H1 (cell line): ENCODE measurements around the gene SLC11A1. TPM values are rescaled to one million over a fixed set of nuclear protein-coding genes. Genes with fewer than 3 reads are reported as not detected.

Experiments
- CTCF ChIA-PET: fragments of 300-600 bp; sonication (Branson Sonifier 250); formaldehyde crosslinking; loops from one replicate; lab custom pipeline; 2021; ENCODE audit not compliant: partially characterized antibody; lab: Charles Lee
- POLR2A ChIA-PET: fragments of 300-600 bp; sonication (Branson Sonifier 250); formaldehyde crosslinking; loops from one replicate; lab custom pipeline; 2021; ENCODE audit warnings: inconsistent platforms; ENCODE audit not compliant: partially characterized antibody; lab: Charles Lee
- DNase-seq, 2 experiments: peaks; one replicate each; pipeline versions ENCODE4 v3.0.0 to v3.0.0-alpha.2; 2010 to 2022; ENCODE audit warnings: low spot score in 2 of 2, low read depth in 1 of 2, mixed read lengths in 1 of 2
- FAIRE-seq: peaks from 2 replicates; lab custom pipeline; 2011; peaks lifted over from hg19 to GRCh38; lab: Jason Lieb, UNC
- H2AFZ ChIP-seq: 2 replicates; pipeline ENCODE4 v1.8.1; 2012; ENCODE audit warnings: low read length, inconsistent platforms
- H2AK5ac ChIP-seq: 2 replicates; pipeline ENCODE4 v1.6.1; 2013; ENCODE audit warnings: low read depth, low read length
- H2BK120ac ChIP-seq: replicated peaks from 2 replicates; pipeline ENCODE3; 2013; ENCODE audit warnings: low read depth, low read length, inconsistent platforms
- H2BK12ac ChIP-seq: 2 replicates; pipeline ENCODE4 v1.6.1; 2013; ENCODE audit warnings: low read depth, low read length
- H2BK15ac ChIP-seq: 2 replicates; pipeline ENCODE4 v1.6.1; 2013; ENCODE audit warnings: low read length
- H2BK20ac ChIP-seq: 2 replicates; pipeline ENCODE4 v1.6.1; 2013; ENCODE audit warnings: low read length
- H2BK5ac ChIP-seq: 2 replicates; pipeline ENCODE4 v1.6.1; 2013; ENCODE audit warnings: low read depth, low read length
- H3K14ac ChIP-seq: 2 replicates; pipeline ENCODE4 v1.6.1; 2013; ENCODE audit warnings: inconsistent platforms; ENCODE audit not compliant: insufficient read length
- H3K18ac ChIP-seq: 2 replicates; pipeline ENCODE4 v1.6.1; 2013; ENCODE audit warnings: low read length; ENCODE audit errors: extremely low read depth
- H3K23ac ChIP-seq: 2 replicates; pipeline ENCODE4 v1.6.1; 2013; ENCODE audit warnings: inconsistent platforms; ENCODE audit not compliant: insufficient read length
- H3K23me2 ChIP-seq: 2 replicates; pipeline ENCODE4 v1.6.1; 2013; ENCODE audit warnings: low read depth, low read length
- H3K27ac ChIP-seq: 2 replicates; pipeline ENCODE4 v1.6.1; 2011; ENCODE audit warnings: low read depth, low read length, inconsistent platforms
- H3K27me3 ChIP-seq, 4 experiments: replicated peaks in 1 of 4; 1 replicate in 1 of 4; 2 replicates in 3 of 4; pipeline versions ENCODE4 v1.6.1 to v1.8.1; 2011 to 2013; ENCODE audit warnings: low read length in 3 of 4, mild to moderate bottlenecking in 3 of 4, inconsistent platforms in 2 of 4, mixed read lengths in 2 of 4, moderate library complexity in 1 of 4; ENCODE audit not compliant: control insufficient read depth in 3 of 4, insufficient read depth in 3 of 4; ENCODE audit errors: extremely low read depth in 1 of 4
- H3K36me3 ChIP-seq, 4 experiments: 2 replicates each; pipeline versions ENCODE4 v1.6.1 to v1.8.1; 2011 to 2013; ENCODE audit warnings: mild to moderate bottlenecking in 4 of 4, low read length in 3 of 4, moderate library complexity in 2 of 4, control low read depth in 1 of 4, inconsistent platforms in 1 of 4; ENCODE audit not compliant: insufficient read depth in 4 of 4, control insufficient read depth in 2 of 4
- H3K4ac ChIP-seq: replicated peaks from 2 replicates; pipeline ENCODE3; 2013; ENCODE audit warnings: low read length, low read depth, mixed read lengths, inconsistent platforms; ENCODE audit not compliant: insufficient read length
- H3K4me1 ChIP-seq, 4 experiments: replicated peaks in 1 of 4; 1 replicate in 1 of 4; 2 replicates in 3 of 4; pipeline versions ENCODE4 v1.6.1 to v1.8.1; 2011 to 2013; ENCODE audit warnings: low read length in 3 of 4, inconsistent platforms in 2 of 4, mixed read lengths in 1 of 4; ENCODE audit not compliant: insufficient read depth in 4 of 4, control insufficient read depth in 3 of 4
- H3K4me2 ChIP-seq, 2 experiments: 2 replicates each; pipeline versions ENCODE4 v1.6.1 to v1.8.1; 2011 to 2013; ENCODE audit warnings: low read depth in 2 of 2, low read length in 2 of 2, control low read depth in 1 of 2, inconsistent platforms in 1 of 2, mild to moderate bottlenecking in 1 of 2; ENCODE audit not compliant: insufficient read depth in 1 of 2
- H3K4me3 ChIP-seq, 4 experiments: fragments of 200-600, 300-600 bp in 1 of 4; sonication (generic), shearing (Covaris generic), sonication (Bioruptor Twin) in 1 of 4; 2 replicates each; pipeline versions ENCODE4 v1.5.1 to v1.8.1; 2011 to 2016; ENCODE audit warnings: low read length in 4 of 4, low read depth in 3 of 4, control low read depth in 2 of 4, inconsistent platforms in 2 of 4, mild to moderate bottlenecking in 2 of 4, mixed read lengths in 1 of 4, moderate library complexity in 1 of 4; ENCODE audit not compliant: insufficient read depth in 2 of 4; ENCODE audit errors: extremely low read depth in 1 of 4
- H3K56ac ChIP-seq: replicated peaks from 2 replicates; pipeline ENCODE3; 2013; ENCODE audit warnings: low read depth, mild to moderate bottlenecking, mixed read lengths, low read length, inconsistent platforms; ENCODE audit not compliant: insufficient read length
- H3K79me1 ChIP-seq: 2 replicates; pipeline ENCODE4 v1.6.1; 2013; ENCODE audit warnings: low read depth, low read length, control low read depth
- H3K79me2 ChIP-seq, 2 experiments: 2 replicates each; pipeline versions ENCODE4 v1.6.1 to v1.8.1; 2012 to 2013; ENCODE audit warnings: low read length in 2 of 2, mild to moderate bottlenecking in 2 of 2, inconsistent platforms in 1 of 2; ENCODE audit not compliant: insufficient read depth in 2 of 2, control insufficient read depth in 1 of 2
- H3K9ac ChIP-seq, 4 experiments: replicated peaks in 1 of 4; 1 replicate in 1 of 4; 2 replicates in 3 of 4; pipeline versions ENCODE4 v1.6.1 to v1.8.1; 2011 to 2013; ENCODE audit warnings: low read depth in 3 of 4, low read length in 3 of 4, control low read depth in 2 of 4, mild to moderate bottlenecking in 2 of 4, moderate library complexity in 2 of 4, inconsistent platforms in 1 of 4; ENCODE audit errors: extremely low read depth in 1 of 4
- H3K9me3 ChIP-seq, 2 experiments: 2 replicates each; pipeline versions ENCODE4 v1.6.1 to v1.8.1; 2012 to 2013; ENCODE audit warnings: mild to moderate bottlenecking in 2 of 2, moderate library complexity in 2 of 2, control low read depth in 1 of 2, inconsistent platforms in 1 of 2, low read depth in 1 of 2, low read length in 1 of 2, mixed read lengths in 1 of 2; ENCODE audit not compliant: insufficient read depth in 2 of 2
- H4K20me1 ChIP-seq, 2 experiments: replicated peaks in 1 of 2; 2 replicates each; pipeline versions ENCODE3 to v1.8.1; 2011 to 2013; ENCODE audit warnings: inconsistent platforms in 2 of 2, low read length in 2 of 2, mild to moderate bottlenecking in 1 of 2; ENCODE audit not compliant: insufficient read depth in 2 of 2, control insufficient read depth in 1 of 2
- H4K5ac ChIP-seq: 2 replicates; pipeline ENCODE4 v1.6.1; 2013; ENCODE audit warnings: low read length, low read depth, mixed read lengths, inconsistent platforms; ENCODE audit not compliant: insufficient read length
- H4K8ac ChIP-seq: 2 replicates; pipeline ENCODE4 v1.8.0; 2013; ENCODE audit warnings: mild to moderate bottlenecking, moderate library complexity, low read length, inconsistent platforms; ENCODE audit not compliant: insufficient read depth; ENCODE audit errors: extremely low read depth
- H4K91ac ChIP-seq: replicated peaks from 2 replicates; pipeline ENCODE3; 2013; ENCODE audit warnings: low read length, mixed read lengths, inconsistent platforms; ENCODE audit not compliant: insufficient read length
- ASH2L ChIP-seq: fragments of 200-600, 300-600 bp; sonication (generic); IDR thresholded peaks from one replicate; pipeline ENCODE4 v1.7.1; 2017; ENCODE audit warnings: low read length
- GABPA ChIP-seq: IDR thresholded peaks from 2 replicates; pipeline ENCODE4 v1.6.1; 2011; ENCODE audit warnings: mild to moderate bottlenecking, low read length, moderate library complexity, borderline replicate concordance; ENCODE audit not compliant: insufficient read depth
- MAX ChIP-seq: IDR thresholded peaks from 2 replicates; pipeline ENCODE4 v1.6.1; 2012; ENCODE audit warnings: inconsistent platforms
- POLR2AphosphoS5 ChIP-seq: IDR thresholded peaks from 2 replicates; pipeline ENCODE4 v1.6.1; 2011; ENCODE audit warnings: low read depth, low read length
- SIX5 ChIP-seq: IDR thresholded peaks from 2 replicates; pipeline ENCODE4 v1.6.1; 2011; ENCODE audit warnings: mild to moderate bottlenecking, low read depth, low read length
- WGBS, 2 experiments: shearing (Covaris generic) in 1 of 2; methylation state at CpG; one replicate each; pipeline versions ENCODE4 v1.1.6 to v1.1.7; 2013 to 2015; ENCODE audit warnings: low lambda C conversion rate in 2 of 2, mixed read lengths in 2 of 2, inconsistent platforms in 1 of 2, low coverage in 1 of 2, missing lambda C conversion rate in 1 of 2; ENCODE audit not compliant: insufficient replicate concordance in 2 of 2, insufficient coverage in 1 of 2, insufficient read length in 1 of 2; ENCODE audit errors: extremely low coverage in 1 of 2, missing lambda C conversion rate in 1 of 2; 5-methylcytosine and 5-hydroxymethylcytosine counted together
- polyA plus RNA-seq, 7 experiments: library from polyadenylated mRNA; depleted of rRNA in 3 of 7; stranded (reverse) in 5 of 7; unstranded in 2 of 7; fragments of >200 nt in 5 of 7; fragments of 200-250 nt in 2 of 7; gene quantifications; 1 replicate in 5 of 7; 2 replicates in 1 of 7; 4 replicates in 1 of 7; pipeline versions ENCODE4 v1.2.1 to v1.2.3, GENCODE V29; 2011 to 2013; ENCODE audit warnings: missing spikeins in 2 of 7, mixed read lengths in 2 of 7
- total RNA-seq: library from RNA; stranded (reverse); fragmentation: NEBNext Ultra II Directional; extraction: Animal tissue kit (Norgen Biotek cat#: 25700); gene quantifications from 2 replicates; pipeline ENCODE4 v1.2.1, GENCODE V29; 2021

Gene SLC11A1
- total and polyA plus RNA-seq, 2 of the 8 experiments (the other 6 are each of a cell fraction or from before 2014, with no cell fraction given) = 0.20 to 0.43 TPM

GRCh38 chr2:218427741-218428140 is 45.7 kb downstream of the SLC11A1 start:
- no peak overlapping the region for H2BK120ac ChIP-seq

More at GRCh38 chr2:218427741-218428140, 45.7 kb downstream of the SLC11A1 start:
- H3K27ac ChIP-seq = no peak overlapping the region
- no peak overlapping the region for H2AK5ac ChIP-seq
- H3K18ac ChIP-seq = no peak overlapping the region
- TF ChIP-seq ASH2L (no peak), SIX5 (no peak), GABPA (no peak), MAX (peak; percentile 76), POLR2AphosphoS5 (no peak)
- TF ChIP-seq, all 59 proteins: peak for 1
- no peak overlapping the region for H3K56ac ChIP-seq
- H3K36me3 ChIP-seq = no peaks in the 10 kb centered on the region
- no peak overlapping the region for H2AFZ ChIP-seq
- H3K23me2 ChIP-seq = no peaks in the 10 kb centered on the region
- H4K20me1 ChIP-seq = no peaks in the 10 kb centered on the region
- no peaks in the 10 kb centered on the region for H3K79me2 ChIP-seq
- no peak overlapping the region for H2BK15ac ChIP-seq
- H3K23ac ChIP-seq = no peak overlapping the region
- ChIA-PET CTCF (interaction anchor here (0.8 to 1.1 kb wide), 3 partner anchors 9 to 38 kb away, joined by 3 to 4 read pairs (median 3); partner anchors contain the start of gene VIL1), POLR2A (interaction anchor here (1.0 to 2.3 kb wide), 2 partner anchors 9 to 40 kb away, joined by 3 to 7 read pairs; partner anchors contain the start of gene VIL1)
- no peak overlapping the region for H3K4me2 ChIP-seq
- H3K79me1 ChIP-seq = no peaks in the 10 kb centered on the region; the same call in 1 of the 2 replicates
- 82% methylated on average over 11 of the region's 11 CpGs; no CpG with 5 or more reads in 1 of the 2 experiments for WGBS, 2 experiments
- no peak overlapping the region for H4K5ac ChIP-seq
- no peak overlapping the region for H3K9ac ChIP-seq
- no peak overlapping the region for H3K14ac ChIP-seq
- H3K9me3 ChIP-seq = no peaks in the 10 kb centered on the region
- H4K91ac ChIP-seq = no peak overlapping the region
- H2BK20ac ChIP-seq = no peak overlapping the region
- H3K4me3 ChIP-seq = no peak overlapping the region
- FAIRE-seq (no peak), DNase-seq (no peak)
- H3K4me1 ChIP-seq = peaks cover 0 to 3% (median 0%) of the 10 kb centered on the region in 4 experiments; a peak in 1 of 7 replicates
- no peak overlapping the region for H2BK5ac ChIP-seq
- no peak overlapping the region for H2BK12ac ChIP-seq
- H3K4ac ChIP-seq = no peak overlapping the region
- H3K27me3 ChIP-seq = no peaks in the 10 kb centered on the region
- H4K8ac ChIP-seq = no peak overlapping the region
